Bronchial epithelial cell (primary cell): ENCODE results near the gene RABL3. TPM values are rescaled to one million over a fixed set of nuclear protein-coding genes. Genes with fewer than 3 reads are reported as not detected.
A peak's percentile ranks its signal among the peaks of the same experiment; 100 is the strongest.

ENCODE experiments used
- DNase-seq: peaks from one replicate; pipeline ENCODE4 v3.0.0-alpha.2; 2010; ENCODE audit warnings: low read depth
- FAIRE-seq: peaks from 2 replicates; lab custom pipeline; 2011; peaks lifted over from hg19 to GRCh38; lab: Jason Lieb, UNC
- H3K27me3 ChIP-seq: 2 replicates; pipeline ENCODE4 v1.5.1; 2011; ENCODE audit warnings: low read length; ENCODE audit not compliant: control insufficient read depth, insufficient read depth
- H3K36me3 ChIP-seq: 2 replicates; pipeline ENCODE4 v1.5.1; 2011; ENCODE audit warnings: low read length; ENCODE audit not compliant: control insufficient read depth, insufficient read depth
- H3K4me3 ChIP-seq: 2 replicates; pipeline ENCODE4 v1.5.1; 2011; ENCODE audit warnings: mild to moderate bottlenecking, low read depth, low read length, control low read depth
- CTCF ChIP-seq: IDR thresholded peaks from 2 replicates; pipeline ENCODE4 v1.5.1; 2011; ENCODE audit warnings: mild to moderate bottlenecking, moderate library complexity, low read length, control low read depth, inconsistent platforms; ENCODE audit not compliant: insufficient read depth, severe bottlenecking
- total RNA-seq: library from RNA; depleted of rRNA; stranded (reverse); fragments of >200 nt; gene quantifications from 2 replicates; pipeline ENCODE4 v1.2.1, GENCODE V29; 2014

Gene RABL3
- total RNA-seq, 1 donor from 2014 or later: 31.1 TPM

GRCh38 chr3:120775411-120775810 is 33.1 kb upstream of the RABL3 start:
- no peak for DNase-seq
- TF ChIP-seq CTCF: no peak
- peak; percentile 40 for FAIRE-seq
- Histone ChIP-seq H3K4me3 (no peak overlapping the region), H3K36me3 (no peaks in the 10 kb centered on the region), H3K27me3 (no peaks in the 10 kb centered on the region)

GRCh38 chr3:120773932-120774331 is 31.6 kb upstream of the RABL3 start:
- TF ChIP-seq CTCF: no peak
- H3K27me3 ChIP-seq: no peaks in the 10 kb centered on the region
- FAIRE-seq (no peak), DNase-seq (peak; percentile 46)
- H3K36me3 ChIP-seq: no peaks in the 10 kb centered on the region
- no peak overlapping the region for H3K4me3 ChIP-seq

- DNase-seq: no peak
- no peaks in the 10 kb centered on the region for H3K36me3 ChIP-seq
- H3K4me3 ChIP-seq: no peak overlapping the region
- no peak for FAIRE-seq
- no peaks in the 10 kb centered on the region for H3K27me3 ChIP-seq
- no peak for TF ChIP-seq CTCF
Measured at GRCh38 chr3:120772081-120772480, 29.8 kb upstream of the RABL3 start.

GRCh38 chr3:120770891-120771290 is 28.6 kb upstream of the RABL3 start:
- H3K27me3 ChIP-seq: no peaks in the 10 kb centered on the region
- no peaks in the 10 kb centered on the region for H3K36me3 ChIP-seq
- DNase-seq: no peak
- FAIRE-seq: no peak
- no peak for TF ChIP-seq CTCF
- H3K4me3 ChIP-seq: no peak overlapping the region

GRCh38 chr3:120769436-120769835 is 27.1 kb upstream of the RABL3 start:
- no peak overlapping the region for H3K4me3 ChIP-seq
- no peak for FAIRE-seq
- TF ChIP-seq CTCF: no peak

GRCh38 chr3:120767106-120767505 is 24.8 kb upstream of the RABL3 start:
- FAIRE-seq (no peak), DNase-seq (peak; percentile 44)
- TF ChIP-seq CTCF: no peak
- Histone ChIP-seq H3K4me3 (no peak overlapping the region), H3K27me3 (no peaks in the 10 kb centered on the region), H3K36me3 (no peaks in the 10 kb centered on the region)

More at GRCh38 chr3:120769436-120769835, 27.1 kb upstream of the RABL3 start:
- Histone ChIP-seq H3K36me3 (no peaks in the 10 kb centered on the region), H3K27me3 (no peaks in the 10 kb centered on the region)
- no peak for DNase-seq
